Common myeloid progenitor, CD34-positive (primary cell): ENCODE results near the gene SLIT3.
"Not testable (repeated sequence)": the region's sequence is repeated elsewhere in the genome, so short reads cannot be mapped to it uniquely, and the experiment has no call there.

ENCODE experiments used
- CTCF ChIA-PET: fragments of 350-600 bp; sonication (Branson Sonifier 250); formaldehyde crosslinking; loops from one replicate; lab custom pipeline; 2021; ENCODE audit warnings: antibody characterized with exemption; lab: Charles Lee
- POLR2A ChIA-PET: fragments of 350-600 bp; sonication (Branson Sonifier 250); formaldehyde crosslinking; loops from one replicate; lab custom pipeline; 2021; ENCODE audit warnings: antibody characterized with exemption; lab: Charles Lee
- DNase-seq, 3 donors: peaks; one replicate each; pipeline versions ENCODE4 v3.0.0 to v3.0.0-alpha.2; 2013
- H3K27ac ChIP-seq, 2 experiments: 1 replicate in 1 of 2; 2 replicates in 1 of 2; pipeline ENCODE4 v1.7.0; 2013; ENCODE audit warnings: inconsistent platforms in 2 of 2, low read length in 2 of 2, mild to moderate bottlenecking in 2 of 2, low read depth in 1 of 2, moderate library complexity in 1 of 2; ENCODE audit not compliant: severe bottlenecking in 2 of 2, insufficient read depth in 1 of 2, poor library complexity in 1 of 2
- H3K27me3 ChIP-seq, 5 experiments: replicated peaks in 2 of 5; 1 replicate in 3 of 5; 2 replicates in 2 of 5; pipeline versions ENCODE4 v1.6.1 to v1.7.0; 2013; ENCODE audit warnings: low read length in 4 of 5, mild to moderate bottlenecking in 2 of 5, moderate library complexity in 2 of 5, inconsistent platforms in 1 of 5; ENCODE audit not compliant: insufficient read depth in 5 of 5, control insufficient read depth in 4 of 5
- H3K36me3 ChIP-seq, 4 experiments: 1 replicate in 2 of 4; 2 replicates in 2 of 4; pipeline versions ENCODE4 v1.6.1 to v1.7.0; 2013; ENCODE audit warnings: low read length in 3 of 4, control low read depth in 1 of 4, mild to moderate bottlenecking in 1 of 4; ENCODE audit not compliant: control insufficient read depth in 4 of 4, insufficient read depth in 4 of 4
- H3K4me1 ChIP-seq, 4 experiments: 1 replicate in 3 of 4; 2 replicates in 1 of 4; pipeline versions ENCODE4 v1.6.1 to v1.7.1; 2013; ENCODE audit warnings: low read length in 3 of 4, mild to moderate bottlenecking in 3 of 4, control low read depth in 1 of 4, inconsistent platforms in 1 of 4, moderate library complexity in 1 of 4; ENCODE audit not compliant: control insufficient read depth in 4 of 4, insufficient read depth in 4 of 4; ENCODE audit errors: control extremely low read depth in 1 of 4
- H3K4me3 ChIP-seq, 7 experiments: 1 replicate in 4 of 7; 2 replicates in 3 of 7; pipeline versions ENCODE4 v1.5.1 to v1.7.0; 2013; ENCODE audit warnings: mild to moderate bottlenecking in 7 of 7, low read length in 6 of 7, moderate library complexity in 6 of 7, inconsistent platforms in 2 of 7, low read depth in 2 of 7, control low read depth in 1 of 7; ENCODE audit not compliant: insufficient read depth in 4 of 7, control insufficient read depth in 1 of 7; ENCODE audit errors: extremely low read depth in 1 of 7
- H3K9me3 ChIP-seq, 5 experiments: 1 replicate in 4 of 5; 2 replicates in 1 of 5; pipeline versions ENCODE4 v1.6.1 to v1.7.1; 2013; ENCODE audit warnings: low read length in 4 of 5, mild to moderate bottlenecking in 2 of 5, inconsistent platforms in 1 of 5, low read depth in 1 of 5, moderate library complexity in 1 of 5; ENCODE audit not compliant: control insufficient read depth in 4 of 5, insufficient read depth in 2 of 5; ENCODE audit errors: control extremely low read depth in 1 of 5
- WGBS: methylation state at CpG from one replicate; pipeline ENCODE4 v1.1.5; 2013; ENCODE audit not compliant: insufficient coverage; 5-methylcytosine and 5-hydroxymethylcytosine counted together

Gene SLIT3

GRCh38 chr5:168646335-168646734, 654.6 kb downstream of the SLIT3 start:
- ChIA-PET POLR2A (no interaction called here), CTCF (no interaction called here)
- Histone ChIP-seq H3K4me3 (no peak overlapping the region), H3K9me3 (peaks cover 0 to 3% (median 0%) of the 10 kb centered on the region in 5 experiments), H3K27me3 (no peaks in the 10 kb centered on the region), H3K36me3 (no peaks in the 10 kb centered on the region), H3K27ac (no peak overlapping the region), H3K4me1 (no peaks in the 10 kb centered on the region)
- WGBS, result 98% methylated on average over 5 of the region's 5 CpGs
- DNase-seq, result no peak

GRCh38 chr5:168645195-168645594, 655.7 kb downstream of the SLIT3 start:
- Histone ChIP-seq H3K27ac (no peak overlapping the region), H3K4me3 (no peak overlapping the region), H3K36me3 (no peaks in the 10 kb centered on the region), H3K9me3 (peaks cover 0 to 3% (median 0%) of the 10 kb centered on the region in 5 experiments), H3K4me1 (no peaks in the 10 kb centered on the region), H3K27me3 (no peaks in the 10 kb centered on the region)
- WGBS, result no CpG with 5 or more reads among the region's 3 CpGs
- CTCF ChIA-PET, result no interaction called here
- POLR2A ChIA-PET, result no interaction called here
- no peak for DNase-seq

GRCh38 chr5:168642019-168642418, 658.9 kb downstream of the SLIT3 start:
- WGBS, result 100% methylated on average over 1 of the region's 1 CpG
- no peaks in the 10 kb centered on the region for H3K4me1 ChIP-seq
- CTCF ChIA-PET, result no interaction called here
- no peaks in the 10 kb centered on the region for H3K27me3 ChIP-seq
- H3K4me3 ChIP-seq, result no peak overlapping the region
- no peak for DNase-seq
- no peaks in the 10 kb centered on the region for H3K36me3 ChIP-seq
- H3K27ac ChIP-seq, result no peak overlapping the region
- POLR2A ChIA-PET, result no interaction called here
- H3K9me3 ChIP-seq, result no peaks in the 10 kb centered on the region

- POLR2A ChIA-PET, CTCF ChIA-PET, H3K27me3 ChIP-seq, H3K4me3 ChIP-seq, H3K4me1 ChIP-seq, H3K9me3 ChIP-seq, H3K27ac ChIP-seq, DNase-seq, H3K36me3 ChIP-seq: not testable (repeated sequence)
- 100% methylated on average over 2 of the region's 3 CpGs for WGBS
Observed at GRCh38 chr5:168638846-168639245, 662.1 kb downstream of the SLIT3 start.

GRCh38 chr5:168637793-168638192, 663.1 kb downstream of the SLIT3 start:
- H3K36me3 ChIP-seq, result no peaks in the 10 kb centered on the region
- WGBS, result no CpG with 5 or more reads among the region's 1 CpG
- H3K9me3 ChIP-seq, result no peaks in the 10 kb centered on the region
- POLR2A ChIA-PET, result no interaction called here
- no peak overlapping the region for H3K27ac ChIP-seq
- H3K27me3 ChIP-seq, result no peaks in the 10 kb centered on the region
- no peak overlapping the region for H3K4me3 ChIP-seq
- CTCF ChIA-PET, result no interaction called here
- no peaks in the 10 kb centered on the region for H3K4me1 ChIP-seq
- no peak for DNase-seq

- H3K27me3 ChIP-seq, result no peaks in the 10 kb centered on the region
- H3K4me3 ChIP-seq, result no peak overlapping the region
- H3K4me1 ChIP-seq, result no peaks in the 10 kb centered on the region
- H3K36me3 ChIP-seq, result no peaks in the 10 kb centered on the region
- ChIA-PET POLR2A (no interaction called here), CTCF (no interaction called here)
- H3K27ac ChIP-seq, result no peak overlapping the region
- no peaks in the 10 kb centered on the region for H3K9me3 ChIP-seq
- WGBS, result no CpG with 5 or more reads among the region's 2 CpGs
- DNase-seq, result no peak
Observed at GRCh38 chr5:168637281-168637680, 663.7 kb downstream of the SLIT3 start.

GRCh38 chr5:168630958-168631357, 670.0 kb downstream of the SLIT3 start:
- H3K36me3 ChIP-seq, DNase-seq, H3K4me3 ChIP-seq, H3K27ac ChIP-seq, H3K27me3 ChIP-seq, POLR2A ChIA-PET, H3K4me1 ChIP-seq, H3K9me3 ChIP-seq, CTCF ChIA-PET: not testable (repeated sequence)
- WGBS, result 97% methylated on average over 10 of the region's 13 CpGs
